ENCODE measurements around the gene KRTAP12-2.

KRTAP12-2 gene

DNA sequence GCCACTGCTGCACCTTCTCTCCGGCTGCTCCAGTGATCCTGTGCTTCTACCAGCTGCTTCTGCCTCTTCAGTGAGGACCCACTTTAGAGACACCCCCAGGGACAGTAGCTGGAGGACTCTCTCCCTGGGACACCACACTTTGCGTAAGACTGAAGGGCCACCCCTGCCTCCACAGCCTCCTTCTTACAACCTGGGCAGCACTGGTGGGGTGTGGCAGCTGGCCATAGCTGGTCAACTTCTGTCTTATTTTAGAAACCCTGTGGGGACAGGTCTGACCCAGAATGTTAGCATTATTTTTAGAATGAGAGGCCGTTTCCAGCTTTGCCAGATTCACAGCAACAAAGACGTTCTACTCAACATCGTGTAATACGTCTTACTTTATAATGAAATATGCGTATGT is 41.0 kb downstream of the KRTAP12-2 start:
- no peak for DNase-seq

DNA sequence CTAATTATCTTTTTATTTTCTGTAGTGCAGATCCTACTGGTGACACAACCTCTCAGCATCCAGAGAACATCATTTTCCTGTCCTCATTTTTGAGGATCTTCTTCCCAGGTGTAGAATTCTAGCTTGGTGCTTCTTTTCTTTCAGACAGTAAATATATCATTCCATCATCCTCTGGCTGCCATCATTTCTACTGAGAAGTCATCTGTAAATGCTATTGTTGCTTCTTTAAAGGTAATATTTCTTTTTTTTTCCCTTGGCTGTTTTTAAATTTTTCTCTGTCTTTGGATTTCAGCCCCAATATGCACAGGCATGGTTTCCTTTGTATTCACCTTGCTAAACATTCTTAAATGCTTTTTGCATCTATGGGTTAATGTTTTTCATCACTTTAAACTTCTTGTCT is 43.2 kb downstream of the KRTAP12-2 start:
- no peak for DNase-seq

DNA sequence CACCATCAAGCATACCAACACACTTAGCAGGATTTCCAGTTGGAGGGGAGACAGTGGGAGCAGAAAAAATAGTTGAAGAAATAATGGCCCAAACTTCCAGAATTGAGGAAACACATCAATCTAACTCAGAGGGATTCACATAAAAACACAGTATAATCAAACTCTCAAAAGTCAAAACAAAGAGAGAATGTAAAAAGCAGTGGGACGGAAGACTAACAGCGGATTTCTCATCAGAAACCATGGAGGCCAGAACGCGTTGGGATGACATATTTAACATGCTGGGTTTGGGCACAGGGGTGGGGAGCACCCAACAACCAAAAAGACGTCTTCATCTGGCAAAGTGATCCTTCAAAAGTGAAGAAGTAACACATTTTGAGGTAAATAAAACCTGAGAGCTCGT is 46.8 kb downstream of the KRTAP12-2 start:
- DNase-seq, result no peak

DNA sequence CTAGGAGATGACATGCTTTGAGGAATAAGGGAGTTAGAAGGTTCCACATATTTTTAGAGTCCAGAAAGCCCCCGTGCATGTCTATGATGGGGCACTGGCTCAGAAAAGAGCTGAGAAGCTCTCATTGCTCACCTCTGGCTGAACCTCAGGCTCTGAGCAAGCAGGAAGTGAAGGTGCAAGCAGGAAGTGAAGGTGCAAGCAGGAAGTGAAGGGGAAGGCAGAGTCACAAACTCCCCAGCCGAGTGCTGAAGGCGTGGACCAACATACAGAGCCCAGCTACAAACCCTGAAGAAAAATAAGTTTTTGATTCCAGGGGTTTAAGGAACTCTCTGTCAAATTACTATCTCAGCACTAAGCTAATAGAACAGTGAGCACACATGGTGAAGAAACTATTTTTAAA is 47.8 kb downstream of the KRTAP12-2 start:
- no peak for DNase-seq

DNA sequence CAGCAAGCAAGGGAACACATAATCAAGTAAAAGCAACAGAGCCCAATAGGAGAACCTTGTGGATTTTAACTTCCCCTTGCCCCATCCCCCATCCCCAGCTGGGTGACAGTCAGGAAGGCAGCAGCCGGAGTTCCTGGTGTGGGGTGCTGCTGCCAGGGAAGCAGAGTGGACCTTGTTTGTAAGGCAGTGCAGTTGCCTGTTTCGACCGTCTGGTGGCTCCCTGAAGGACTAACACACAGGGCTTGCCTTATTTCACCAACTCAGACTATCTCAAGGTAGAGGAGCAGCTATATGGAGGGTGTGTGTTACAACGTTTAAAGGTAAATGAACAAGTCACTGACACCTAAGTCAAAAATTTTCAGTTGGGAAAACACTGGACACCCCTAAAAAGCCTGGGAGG is 48.2 kb downstream of the KRTAP12-2 start:
- peak; percentile 46 to 73 (median 58) for DNase-seq

DNA sequence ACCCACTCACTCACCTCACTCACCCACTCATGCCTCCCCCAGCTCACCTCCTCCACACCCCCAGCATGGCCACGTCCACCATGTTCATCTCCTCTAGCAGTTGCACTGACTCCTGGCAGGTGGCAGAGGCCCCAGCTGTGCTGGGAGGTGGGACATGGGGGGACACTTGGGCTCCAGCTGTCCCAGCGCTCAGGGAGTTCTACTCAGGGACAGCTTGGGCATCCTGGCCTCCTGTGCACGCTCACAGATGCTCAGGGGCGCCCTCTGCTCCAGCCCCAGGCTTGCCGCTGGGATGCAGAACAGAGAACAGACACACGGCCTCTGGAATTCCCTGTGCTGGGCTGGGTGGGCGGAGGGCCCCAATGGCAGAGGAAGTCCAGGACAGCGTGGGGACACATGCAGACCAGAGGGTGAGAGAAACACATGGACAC is 49.6 kb downstream of the KRTAP12-2 start:
- DNase-seq, result no peak

DNA sequence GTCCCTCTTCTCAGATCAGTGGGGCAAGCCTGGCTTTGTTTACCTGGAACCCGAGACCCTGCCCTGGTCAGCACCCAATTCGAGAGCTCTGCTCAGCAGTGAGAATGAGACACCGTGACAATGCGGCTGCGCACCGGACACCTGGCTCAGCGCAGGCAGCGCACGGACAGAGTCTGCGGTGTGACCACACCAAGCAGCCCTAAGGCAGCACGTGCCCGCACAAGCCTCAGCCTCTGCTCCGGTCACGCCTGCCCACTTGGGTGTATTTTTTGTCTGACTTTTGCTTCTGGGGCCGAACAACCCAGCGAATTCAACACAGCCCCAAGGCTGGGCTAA is 50.2 kb downstream of the KRTAP12-2 start:
- no peak for DNase-seq
